Endothelial cell of umbilical vein (primary cell): Measurements from ENCODE around the gene RMI2. TPM values are rescaled to one million over a fixed set of nuclear protein-coding genes. Genes with fewer than 3 reads are reported as not detected.

Experiments
- BruUV-seq: library from RNA; stranded (reverse); fragments of 400-500 nt; replicated peaks from 2 replicates; lab custom pipeline; 2021; lab: Mats Ljungman, UMichigan
- CTCF ChIA-PET: fragments of 300-600, 350-600 bp; sonication (Branson Sonifier 250); formaldehyde crosslinking; loops from one replicate; lab custom pipeline; 2021; ENCODE audit warnings: antibody characterized with exemption, inconsistent platforms; lab: Charles Lee
- POLR2A ChIA-PET: fragments of 300-600, 350-600 bp; sonication (Branson Sonifier 250); formaldehyde crosslinking; loops from one replicate; lab custom pipeline; 2021; ENCODE audit warnings: antibody characterized with exemption, inconsistent platforms; lab: Charles Lee
- DNase-seq: peaks from one replicate; pipeline ENCODE4 v3.0.0-alpha.2; 2011; ENCODE audit warnings: low read depth, low spot score
- FAIRE-seq: peaks from 2 replicates; lab custom pipeline; 2011; peaks lifted over from hg19 to GRCh38; lab: Jason Lieb, UNC
- H2AFZ ChIP-seq: 2 replicates; pipeline ENCODE4 v1.6.0; 2012; ENCODE audit warnings: low read depth, low read length, control low read depth, inconsistent platforms
- H3K27ac ChIP-seq: 2 replicates; pipeline ENCODE4 v1.5.1; 2011; ENCODE audit warnings: low read depth, mild to moderate bottlenecking, control low read depth, low read length, moderate library complexity; ENCODE audit not compliant: insufficient read depth
- H3K27me3 ChIP-seq, 2 experiments: 2 replicates each; pipeline versions ENCODE4 v1.6.0 to v1.6.1; 2011; ENCODE audit warnings: low read length in 2 of 2, mixed read lengths in 1 of 2; ENCODE audit not compliant: control insufficient read depth in 2 of 2, insufficient read depth in 2 of 2
- H3K36me3 ChIP-seq, 2 experiments: 2 replicates in 1 of 2; 3 replicates in 1 of 2; pipeline ENCODE4 v1.5.1; 2011; ENCODE audit warnings: low read length in 2 of 2, mild to moderate bottlenecking in 1 of 2, moderate library complexity in 1 of 2; ENCODE audit not compliant: control insufficient read depth in 2 of 2, insufficient read depth in 2 of 2; ENCODE audit errors: extremely low read depth in 1 of 2
- H3K4me1 ChIP-seq: 3 replicates; pipeline ENCODE4 v1.5.1; 2011; ENCODE audit warnings: mild to moderate bottlenecking, low read length; ENCODE audit not compliant: control insufficient read depth, insufficient read depth; ENCODE audit errors: extremely low read depth
- H3K4me2 ChIP-seq: 2 replicates; pipeline ENCODE4 v1.6.1; 2011; ENCODE audit warnings: low read length, control low read depth, mixed read lengths; ENCODE audit not compliant: insufficient read depth
- H3K4me3 ChIP-seq, 3 experiments: fragments of 200-600 bp in 1 of 3; sonication (generic), shearing (Covaris generic) in 1 of 3; replicated peaks in 1 of 3; 2 replicates each; pipeline ENCODE4 v1.5.1; 2011 to 2016; ENCODE audit warnings: control low read depth in 3 of 3, low read length in 3 of 3, mild to moderate bottlenecking in 2 of 3, inconsistent platforms in 1 of 3, low read depth in 1 of 3, moderate library complexity in 1 of 3; ENCODE audit not compliant: insufficient read depth in 1 of 3
- H3K79me2 ChIP-seq: 2 replicates; pipeline ENCODE4 v1.6.0; 2012; ENCODE audit warnings: low read length, inconsistent platforms; ENCODE audit not compliant: control insufficient read depth, insufficient read depth
- H3K9ac ChIP-seq: replicated peaks from 2 replicates; pipeline ENCODE3; 2011; ENCODE audit warnings: low read length, control low read depth; ENCODE audit not compliant: insufficient read depth; ENCODE audit errors: extremely low read depth
- H3K9me1 ChIP-seq: replicated peaks from 3 replicates; pipeline ENCODE4 v1.6.0; 2011; ENCODE audit warnings: mild to moderate bottlenecking, low read length; ENCODE audit not compliant: control insufficient read depth, insufficient read depth; ENCODE audit errors: extremely low read depth
- H3K9me3 ChIP-seq: replicated peaks from 2 replicates; pipeline ENCODE4 v1.5.1; 2012; ENCODE audit warnings: low read length, inconsistent platforms; ENCODE audit not compliant: control insufficient read depth, insufficient read depth
- H4K20me1 ChIP-seq: replicated peaks from 2 replicates; pipeline ENCODE3; 2011; ENCODE audit warnings: mild to moderate bottlenecking, low read length; ENCODE audit not compliant: control insufficient read depth, insufficient read depth; ENCODE audit errors: extremely low read depth
- CTCF ChIP-seq, 2 donors: IDR thresholded peaks; 1 replicate in 1 of 2; 2 replicates in 1 of 2; pipeline ENCODE4 v1.5.1; 2011; ENCODE audit warnings: low read length in 2 of 2, mild to moderate bottlenecking in 2 of 2, moderate library complexity in 2 of 2, control low read depth in 1 of 2, inconsistent platforms in 1 of 2, low read depth in 1 of 2; ENCODE audit not compliant: insufficient read depth in 1 of 2; ENCODE audit errors: extremely low read depth in 1 of 2
- EZH2 ChIP-seq: IDR thresholded peaks from 2 replicates; pipeline ENCODE4 v1.6.1; 2012; ENCODE audit warnings: borderline replicate concordance, low read depth, mild to moderate bottlenecking, moderate library complexity, low read length, inconsistent platforms; ENCODE audit not compliant: severe bottlenecking
- FOS ChIP-seq: IDR thresholded peaks from 2 replicates; pipeline ENCODE4 v1.6.1; 2011; ENCODE audit warnings: mild to moderate bottlenecking, low read length, moderate library complexity, borderline replicate concordance; ENCODE audit not compliant: insufficient read depth
- GATA2 ChIP-seq: IDR thresholded peaks from 2 replicates; pipeline ENCODE4 v1.7.0; 2011; ENCODE audit warnings: low read depth, mild to moderate bottlenecking, moderate library complexity, mixed read lengths, low read length; ENCODE audit not compliant: insufficient read length, insufficient read depth
- JUN ChIP-seq: IDR thresholded peaks from 2 replicates; pipeline ENCODE4 v1.6.1; 2011; ENCODE audit warnings: borderline replicate concordance, low read depth; ENCODE audit not compliant: insufficient read length, insufficient read depth
- MAX ChIP-seq: IDR thresholded peaks from 2 replicates; pipeline ENCODE4 v1.6.1; 2011; ENCODE audit not compliant: insufficient read depth, insufficient read length
- MYC ChIP-seq: IDR thresholded peaks from one replicate; pipeline ENCODE4 v1.6.1; 2011; ENCODE audit warnings: mild to moderate bottlenecking, low read depth, low read length
- POLR2A ChIP-seq: IDR thresholded peaks from 2 replicates; pipeline ENCODE4 v1.6.1; 2012; ENCODE audit warnings: low read depth, mild to moderate bottlenecking, control low read depth, low read length
- POLR2AphosphoS5 ChIP-seq: IDR thresholded peaks from 2 replicates; pipeline ENCODE4 v1.6.1; 2012; ENCODE audit warnings: low read depth, mild to moderate bottlenecking, control low read depth, low read length, moderate library complexity; ENCODE audit not compliant: insufficient read depth
- dilution Hi-C: fragments of 300-500 bp; cut with MboI; formaldehyde crosslinking; loops from one replicate; pipeline ENCODE4 v1.15.0; 2019; ENCODE audit warnings: low sequenced_read_pairs; ENCODE audit not compliant: extremely low pct_ligation_motif_present
- intact Hi-C: fragments of 100-400 bp; cut with micrococcal nuclease; formaldehyde crosslinking; loops from one replicate; pipeline ENCODE4 v1.10.0; 2022
- polyA plus RNA-seq, 4 experiments: library from polyadenylated mRNA; depleted of rRNA in 3 of 4; stranded (reverse) in 3 of 4; unstranded in 1 of 4; fragments of >200 nt; gene quantifications; 2 replicates each; pipeline versions ENCODE4 v1.2.1 to v1.2.3, GENCODE V29; 2011 to 2012; ENCODE audit warnings: missing spikeins in 1 of 4
- total RNA-seq: library from RNA; stranded (reverse); gene quantifications from 2 replicates; pipeline ENCODE4 v1.2.3, GENCODE V29; 2021

RMI2 gene
- total and polyA plus RNA-seq, 2 donors (not counting 3 experiments of a cell fraction or from before 2014, with no cell fraction given) = 5.3 to 7.7 TPM

GRCh38 chr16:11309895-11310633 lies 35.2 kb upstream of the RMI2 start:
- no peak overlapping the region for H3K9ac ChIP-seq
- DNase-seq = no peak
- no peak overlapping the region for H3K4me3 ChIP-seq
- intact Hi-C loops = loop anchor here (10.0 kb wide), 1 partner anchor 55 kb away; the partner anchor contains the start of gene SOCS1
- no peaks in the 10 kb centered on the region for H3K9me3 ChIP-seq
- ChIA-PET CTCF (no interaction called here), POLR2A (no interaction called here)
- H3K27me3 ChIP-seq = no peaks in the 10 kb centered on the region
- no TSS peak for BruUV-seq
- no peaks in the 10 kb centered on the region for H3K79me2 ChIP-seq
- no peak for FAIRE-seq
- no peak overlapping the region for H3K4me2 ChIP-seq
- H2AFZ ChIP-seq = no peak overlapping the region
- dilution Hi-C loops = no loop called here
- H3K36me3 ChIP-seq = no peaks in the 10 kb centered on the region
- TF ChIP-seq JUN = no peak
- TF ChIP-seq GATA2 = no peak
- TF ChIP-seq POLR2AphosphoS5 = no peak
- TF ChIP-seq POLR2A = no peak
- TF ChIP-seq MYC = no peak
- no peak for TF ChIP-seq MAX
- TF ChIP-seq EZH2 = no peak
- TF ChIP-seq FOS = no peak
- TF ChIP-seq CTCF (IDR thresholded peaks at IDR 0.05; ENCODE audit: extremely low read depth in 1 of 2, insufficient read depth in 1 of 2, low read depth in 1 of 2, low read length in 2 of 2) = no peak
- no peaks in the 10 kb centered on the region for H4K20me1 ChIP-seq
- no peaks in the 10 kb centered on the region for H3K4me1 ChIP-seq
- H3K27ac ChIP-seq = no peak overlapping the region
- H3K9me1 ChIP-seq = no peaks in the 10 kb centered on the region
